Measurements from ENCODE around the gene FHIT.

- TF ChIP-seq RCOR1 (IDR thresholded peaks at IDR 0.05; ENCODE audit: low read length) (no peak), GABPA (IDR thresholded peaks at IDR 0.05; ENCODE audit: low read depth) (no peak), IRF3 (IDR thresholded peaks at IDR 0.05; ENCODE audit: low read depth, low read length) (no peak), SMC3 (IDR thresholded peaks at IDR 0.05; ENCODE audit: low read depth, low read length) (no peak), ZBTB33 (IDR thresholded peaks at IDR 0.05; ENCODE audit: borderline replicate concordance, low read depth) (no peak), CHD2 (IDR thresholded peaks at IDR 0.05; ENCODE audit: low read length, partially characterized antibody) (no peak), CTCF (IDR thresholded peaks at IDR 0.05) (no peak), EP300 (IDR thresholded peaks at IDR 0.05; ENCODE audit: borderline replicate concordance in 1 of 2, low read depth in 1 of 2, low read length in 1 of 2) (no peak), POLR2AphosphoS5 (IDR thresholded peaks at IDR 0.05; ENCODE audit: low read depth, low read length) (no peak), TCF12 (IDR thresholded peaks at IDR 0.05) (no peak), REST (IDR thresholded peaks at IDR 0.05; ENCODE audit: low read depth, low read length) (no peak), FOXM1 (IDR thresholded peaks at IDR 0.05; ENCODE audit: low read depth) (no peak), PBX3 (IDR thresholded peaks at IDR 0.05) (no peak), JUND (IDR thresholded peaks at IDR 0.05) (no peak)
Observed at GRCh38 chr3:60645801-60646200, 605.5 kb downstream of the FHIT start.
